Measurements from ENCODE around the gene PADI1. TPM values are rescaled to one million over a fixed set of nuclear protein-coding genes. Genes with fewer than 3 reads are reported as not detected.

PADI1 gene
- total RNA-seq, 4 donors from 2014 or later = not detected

- Histone ChIP-seq H3K4me1 (no peaks in the 10 kb centered on the region), H3K27ac (no peak overlapping the region), H3K9me3 (no peaks in the 10 kb centered on the region), H3K36me3 (no peaks in the 10 kb centered on the region), H3K27me3 (peaks cover 4 to 28% (median 5%) of the 10 kb centered on the region in 3 donors), H3K4me3 (no peak overlapping the region)
- DNase-seq = no peak
- in situ Hi-C loops (cut with MboI; ENCODE audit: low sequenced_read_pairs in 4 of 4) = no loop called here
- no peak for ATAC-seq
- TF ChIP-seq CTCF (IDR thresholded peaks at IDR 0.05 in 4 of 5, conservative IDR thresholded peaks at IDR 0.05 in 1 of 5) = no peak
- no peak for TF ChIP-seq POLR2A (IDR thresholded peaks at IDR 0.05)
- intact Hi-C loops (cut with DNase I; ENCODE audit: low total_unique reads) = no loop called here
These were observed 54.4 kb downstream of the PADI1 start for GRCh38 chr1:17259233-17259873.

GRCh38 chr1:17260264-17260663 lies 55.3 kb downstream of the PADI1 start:
- no peak for DNase-seq
- H3K4me3 ChIP-seq = no peak overlapping the region

GRCh38 chr1:17260738-17261137 lies 55.8 kb downstream of the PADI1 start:
- Histone ChIP-seq H3K27ac (no peak overlapping the region), H3K4me3 (no peak overlapping the region), H3K4me1 (no peaks in the 10 kb centered on the region), H3K9me3 (no peaks in the 10 kb centered on the region), H3K36me3 (no peaks in the 10 kb centered on the region), H3K27me3 (peaks cover 4 to 25% (median 5%) of the 10 kb centered on the region in 3 donors)
- DNase-seq = no peak
- no peak for TF ChIP-seq CTCF (IDR thresholded peaks at IDR 0.05 in 4 of 5, conservative IDR thresholded peaks at IDR 0.05 in 1 of 5)
- no peak for TF ChIP-seq POLR2A (IDR thresholded peaks at IDR 0.05)
- in situ Hi-C loops (cut with MboI; ENCODE audit: low sequenced_read_pairs in 4 of 4) = no loop called here
- intact Hi-C loops (cut with DNase I; ENCODE audit: low total_unique reads) = no loop called here
- ATAC-seq = no peak

More at GRCh38 chr1:17260264-17260663, 55.3 kb downstream of the PADI1 start:
- H3K27me3 ChIP-seq = peaks cover 4 to 25% (median 5%) of the 10 kb centered on the region in 3 donors
- H3K36me3 ChIP-seq = no peaks in the 10 kb centered on the region
- intact Hi-C loops (cut with DNase I; ENCODE audit: low total_unique reads) = no loop called here
- H3K9me3 ChIP-seq = no peaks in the 10 kb centered on the region
- H3K4me1 ChIP-seq = no peaks in the 10 kb centered on the region
- ATAC-seq = no peak
- in situ Hi-C loops (cut with MboI; ENCODE audit: low sequenced_read_pairs in 4 of 4) = no loop called here
- no peak overlapping the region for H3K27ac ChIP-seq
- TF ChIP-seq POLR2A (IDR thresholded peaks at IDR 0.05) = no peak
- no peak for TF ChIP-seq CTCF (IDR thresholded peaks at IDR 0.05 in 4 of 5, conservative IDR thresholded peaks at IDR 0.05 in 1 of 5)

GRCh38 chr1:17263936-17264335 lies 59.0 kb downstream of the PADI1 start:
- Histone ChIP-seq H3K27me3 (peaks cover 4 to 14% (median 5%) of the 10 kb centered on the region in 3 donors), H3K27ac (no peak overlapping the region), H3K9me3 (no peaks in the 10 kb centered on the region), H3K4me1 (no peaks in the 10 kb centered on the region), H3K4me3 (no peak overlapping the region), H3K36me3 (no peaks in the 10 kb centered on the region)
- in situ Hi-C loops (cut with MboI; ENCODE audit: low sequenced_read_pairs in 4 of 4) (no loop called here), intact Hi-C loops (cut with DNase I; ENCODE audit: low total_unique reads) (no loop called here)
- ATAC-seq = no peak
- TF ChIP-seq CTCF (IDR thresholded peaks at IDR 0.05 in 4 of 5, conservative IDR thresholded peaks at IDR 0.05 in 1 of 5) (no peak), POLR2A (IDR thresholded peaks at IDR 0.05) (no peak)
- no peak for DNase-seq

- H3K4me1 ChIP-seq = no peaks in the 10 kb centered on the region
These were observed 59.5 kb downstream of the PADI1 start for GRCh38 chr1:17264470-17264869.

More at GRCh38 chr1:17264470-17264869, 59.5 kb downstream of the PADI1 start:
- ATAC-seq = no peak
- in situ Hi-C loops (cut with MboI; ENCODE audit: low sequenced_read_pairs in 4 of 4) (no loop called here), intact Hi-C loops (cut with DNase I; ENCODE audit: low total_unique reads) (no loop called here)
- H3K36me3 ChIP-seq = no peaks in the 10 kb centered on the region
- H3K9me3 ChIP-seq = no peaks in the 10 kb centered on the region
- no peak overlapping the region for H3K4me3 ChIP-seq
- no peak for DNase-seq
- no peak overlapping the region for H3K27ac ChIP-seq
- no peak for TF ChIP-seq CTCF (IDR thresholded peaks at IDR 0.05 in 4 of 5, conservative IDR thresholded peaks at IDR 0.05 in 1 of 5)
- TF ChIP-seq POLR2A (IDR thresholded peaks at IDR 0.05) = no peak
- H3K27me3 ChIP-seq = peaks cover 4 to 14% (median 5%) of the 10 kb centered on the region in 3 donors

Data from gastrocnemius medialis (tissue), 4 donors.